Measurements from ENCODE around the gene SLC22A5. TPM values are rescaled to one million over a fixed set of nuclear protein-coding genes. Genes with fewer than 3 reads are reported as not detected.
A peak's percentile ranks its signal among the peaks of the same experiment; 100 is the strongest.
"Not testable (repeated sequence)": the region's sequence is repeated elsewhere in the genome, so short reads cannot be mapped to it uniquely, and the experiment has no call there.

Gene SLC22A5
- total RNA-seq, 6 donors from 2014 or later: 7.9 to 22.0 (median 12.7) TPM

- H3K9me3 ChIP-seq: no peaks in the 10 kb centered on the region
- peaks cover 72 to 86% (median 77%) of the 10 kb centered on the region in 4 donors for H3K4me1 ChIP-seq
- WGBS, 2 donors: 52 to 69% methylated on average over 2 of the region's 2 CpGs
- no peak overlapping the region for H3K4me3 ChIP-seq
- peak overlapping the region in 3 of 4 donors; percentile 1 to 87 (median 83) for H3K27ac ChIP-seq
- H3K36me3 ChIP-seq: no peaks in the 10 kb centered on the region
- TF ChIP-seq POLR2AphosphoS5 (IDR thresholded peaks at IDR 0.05) (peak in 1 of 2 donors; percentile 46), EP300 (IDR thresholded peaks at IDR 0.05) (no peak), CTCF (IDR thresholded peaks at IDR 0.05) (no peak)
- DNase-seq (no peak), ATAC-seq (ENCODE audit: low FRiP score in 2 of 2) (no peak)
- H3K27me3 ChIP-seq: no peaks in the 10 kb centered on the region
Measured at GRCh38 chr5:132435886-132436285, 66.4 kb downstream of the SLC22A5 start.

- DNase-seq (no peak), ATAC-seq (ENCODE audit: low FRiP score in 2 of 2) (no peak)
- H3K9me3 ChIP-seq: no peaks in the 10 kb centered on the region
- no peaks in the 10 kb centered on the region for H3K27me3 ChIP-seq
- WGBS, 2 donors: 92 to 95% methylated on average over 3 of the region's 3 CpGs
- H3K36me3 ChIP-seq: no peaks in the 10 kb centered on the region
- peak overlapping the region; percentile 74 to 87 (median 79) for H3K27ac ChIP-seq
- H3K4me1 ChIP-seq: peaks cover 64 to 78% (median 70%) of the 10 kb centered on the region in 4 donors
- TF ChIP-seq CTCF (IDR thresholded peaks at IDR 0.05) (no peak), POLR2A (IDR thresholded peaks at IDR 0.05) (no peak), POLR2AphosphoS5 (IDR thresholded peaks at IDR 0.05) (no peak), EP300 (IDR thresholded peaks at IDR 0.05) (no peak)
- no peak overlapping the region for H3K4me3 ChIP-seq
Measured at GRCh38 chr5:132436936-132437335, 67.4 kb downstream of the SLC22A5 start.

- DNase-seq (peak in 1 of 2 donors; percentile 89), ATAC-seq (ENCODE audit: low FRiP score in 2 of 2) (peak; percentile 88 to 89)
- Histone ChIP-seq H3K27ac (peak overlapping the region; percentile 74 to 87 (median 79)), H3K27me3 (no peaks in the 10 kb centered on the region), H3K4me1 (peaks cover 56 to 71% (median 63%) of the 10 kb centered on the region in 4 donors), H3K4me3 (no peak overlapping the region), H3K36me3 (no peaks in the 10 kb centered on the region), H3K9me3 (no peaks in the 10 kb centered on the region)
- 8 to 31% methylated on average over 2 to 3 of the region's 3 CpGs for WGBS, 2 donors
- TF ChIP-seq POLR2AphosphoS5 (IDR thresholded peaks at IDR 0.05): peak in 1 of 2 donors; percentile 47
- TF ChIP-seq CTCF (IDR thresholded peaks at IDR 0.05): no peak
Measured at GRCh38 chr5:132437604-132438266, 68.2 kb downstream of the SLC22A5 start.

GRCh38 chr5:132438267-132438645 lies 68.7 kb downstream of the SLC22A5 start:
- not testable (repeated sequence) for ATAC-seq (ENCODE audit: low FRiP score in 2 of 2); DNase-seq; H3K27me3 ChIP-seq; H3K4me3 ChIP-seq; H3K36me3 ChIP-seq; H3K9me3 ChIP-seq
- Histone ChIP-seq H3K4me1 (peaks cover 54 to 67% (median 60%) of the 10 kb centered on the region in 4 donors), H3K27ac (peak overlapping the region; percentile 74 to 87 (median 79))
- WGBS, 2 donors: 89% methylated on average over 3 of the region's 3 CpGs

- Histone ChIP-seq H3K9me3 (no peaks in the 10 kb centered on the region), H3K4me1 (peaks cover 57 to 69% (median 63%) of the 10 kb centered on the region in 4 donors), H3K27me3 (no peaks in the 10 kb centered on the region), H3K36me3 (no peaks in the 10 kb centered on the region), H3K27ac (peak overlapping the region; percentile 47 to 87 (median 78)), H3K4me3 (no peak overlapping the region)
- no peak for DNase-seq
- WGBS, 2 donors: 47 to 79% methylated on average over 2 to 4 of the region's 4 CpGs
- TF ChIP-seq CTCF (IDR thresholded peaks at IDR 0.05): peak in 1 of 6 experiments; percentile 6
- TF ChIP-seq POLR2AphosphoS5 (IDR thresholded peaks at IDR 0.05): peak in 1 of 2 donors; percentile 39
- TF ChIP-seq EP300 (IDR thresholded peaks at IDR 0.05): no peak
- ATAC-seq (ENCODE audit: low FRiP score in 2 of 2): no peak
Measured at GRCh38 chr5:132438917-132439316, 69.4 kb downstream of the SLC22A5 start.

Data from upper lobe of left lung (tissue), 6 donors.